K562 (cell line): ENCODE data around the gene CACNG7. TPM values are rescaled to one million over a fixed set of nuclear protein-coding genes. Genes with fewer than 3 reads are reported as not detected.
A peak's percentile ranks its signal among the peaks of the same experiment; 100 is the strongest.

ENCODE experiments used
- ATAC-seq: fragments of 200-7000 bp; cut with Tn5 transposase; 3 replicates; pipeline ENCODE4 v1.9.1; 2020; ENCODE audit warnings: moderate library complexity
- BruUV-seq: library from RNA; stranded (reverse); fragments of 400-500 nt; replicated peaks from 2 replicates; lab custom pipeline; 2021; lab: Mats Ljungman, UMichigan
- CTCF ChIA-PET: fragments of 300-600 bp; formaldehyde crosslinking; extraction: SDS; loops from one replicate; lab custom pipeline; 2021; ENCODE audit warnings: low intra/inter-chr PET ratio; lab: Yijun Ruan, JAX
- POLR2A ChIA-PET: fragments of 300-600, 350-650 bp; sonication (Branson Sonifier 250); formaldehyde crosslinking; extraction: SDS; loops from one replicate; lab custom pipeline; 2021; ENCODE audit warnings: antibody characterized with exemption, inconsistent platforms; lab: Yijun Ruan, JAX
- DNase-seq, 4 experiments: peaks; one replicate each; pipeline versions ENCODE4 v3.0.0 to v3.0.0-alpha.2; 2011 to 2018; ENCODE audit warnings: low spot score in 3 of 4, mixed read lengths in 3 of 4; ENCODE audit errors: extremely low read depth in 1 of 4
- FAIRE-seq: peaks from 2 replicates; lab custom pipeline; 2011; peaks lifted over from hg19 to GRCh38; lab: Jason Lieb, UNC
- H2AFZ ChIP-seq: 2 replicates; pipeline ENCODE4 v1.6.0; 2011; ENCODE audit warnings: low read depth, low read length, control low read depth, inconsistent platforms
- H3K27ac ChIP-seq: fragments of 200-600 bp; 3 replicates; pipeline ENCODE4 v1.8.0; 2011; ENCODE audit warnings: low read depth, mild to moderate bottlenecking, control low read depth, inconsistent platforms, low read length, moderate library complexity, mixed read lengths; ENCODE audit errors: extremely low read depth
- H3K27me3 ChIP-seq, 2 experiments: fragments of 300-600 bp in 1 of 2; 2 replicates in 1 of 2; 3 replicates in 1 of 2; pipeline versions ENCODE4 v1.6.0 to v1.8.0; 2011; ENCODE audit warnings: inconsistent platforms in 2 of 2, low read length in 2 of 2, mild to moderate bottlenecking in 1 of 2, mixed read lengths in 1 of 2, moderate library complexity in 1 of 2; ENCODE audit not compliant: control insufficient read depth in 2 of 2, insufficient read depth in 2 of 2
- H3K36me3 ChIP-seq: fragments of 300-600 bp; 3 replicates; pipeline ENCODE4 v1.8.0; 2011; ENCODE audit warnings: mild to moderate bottlenecking, low read length, inconsistent platforms; ENCODE audit not compliant: control insufficient read depth, insufficient read depth
- H3K4me1 ChIP-seq, 2 experiments: fragments of 200-600 bp in 1 of 2; replicated peaks in 1 of 2; 2 replicates in 1 of 2; 3 replicates in 1 of 2; pipeline versions ENCODE4 v1.5.1 to v1.8.0; 2011; ENCODE audit warnings: inconsistent platforms in 2 of 2, low read length in 2 of 2, mild to moderate bottlenecking in 1 of 2, mixed read lengths in 1 of 2, moderate library complexity in 1 of 2; ENCODE audit not compliant: control insufficient read depth in 2 of 2, insufficient read depth in 2 of 2
- H3K4me2 ChIP-seq: 2 replicates; pipeline ENCODE4 v1.6.1; 2011; ENCODE audit warnings: low read length, control low read depth, inconsistent platforms, mixed read lengths; ENCODE audit not compliant: insufficient read depth
- H3K4me3 ChIP-seq: fragments of 200-600 bp; sonication (generic), shearing (Covaris generic); 2 replicates; pipeline ENCODE4 v1.5.1; 2016; ENCODE audit warnings: control low read depth, inconsistent platforms
- H3K79me2 ChIP-seq: fragments of 200-600 bp; 3 replicates; pipeline ENCODE4 v1.8.0; 2011; ENCODE audit warnings: low read length, inconsistent platforms; ENCODE audit not compliant: control insufficient read depth, insufficient read depth
- H3K9ac ChIP-seq, 2 experiments: 2 replicates each; pipeline versions ENCODE4 v1.6.0 to v1.6.1; 2011; ENCODE audit warnings: low read depth in 2 of 2, low read length in 2 of 2, control low read depth in 1 of 2, inconsistent platforms in 1 of 2, mild to moderate bottlenecking in 1 of 2, mixed read lengths in 1 of 2; ENCODE audit not compliant: insufficient read depth in 1 of 2
- H3K9me1 ChIP-seq: one replicate; pipeline ENCODE4 v1.6.0; 2011; ENCODE audit warnings: inconsistent platforms, mild to moderate bottlenecking, low read length, moderate library complexity; ENCODE audit not compliant: control insufficient read depth, insufficient read depth
- H3K9me3 ChIP-seq: replicated peaks from 2 replicates; pipeline ENCODE4 v1.5.1; 2011; ENCODE audit warnings: low read depth, low read length, inconsistent platforms; ENCODE audit not compliant: control insufficient read depth, insufficient read depth
- H4K20me1 ChIP-seq: replicated peaks from 2 replicates; pipeline ENCODE4 v1.6.1; 2011; ENCODE audit warnings: low read length, inconsistent platforms, mixed read lengths; ENCODE audit not compliant: control insufficient read depth, insufficient read depth
- EP400 ChIP-seq: fragments of 450-650 bp; IDR thresholded peaks from 2 replicates; pipeline ENCODE4 v1.6.1; 2017; ENCODE audit warnings: antibody characterized with exemption, mild to moderate bottlenecking, moderate library complexity
- ETV6 ChIP-seq, 3 experiments: fragments of 150-350 bp in 1 of 3; sonication (generic) in 1 of 3; formaldehyde crosslinking in 1 of 3; IDR thresholded peaks; 2 replicates each; pipeline versions ENCODE4 v1.6.1 to v1.8.0; 2014 to 2022; ENCODE audit warnings: borderline replicate concordance in 2 of 3, low read depth in 2 of 3, antibody characterized with exemption in 1 of 3, low read length in 1 of 3, mild to moderate bottlenecking in 1 of 3, missing genetic modification reagents in 1 of 3
- HMBOX1 ChIP-seq: sonication (generic); IDR thresholded peaks from 2 replicates; pipeline ENCODE4 v1.6.1; 2016
- ILK ChIP-seq: fragments of 450-650 bp; IDR thresholded peaks from 2 replicates; pipeline ENCODE4 v1.6.1; 2016; ENCODE audit warnings: missing genetic modification characterization, low read depth, mild to moderate bottlenecking, missing compliant biosample characterization, moderate library complexity, borderline replicate concordance
- MBD1 ChIP-seq: fragments of 250-450 bp; sonication (Bioruptor Pico); IDR thresholded peaks from 2 replicates; pipeline ENCODE4 v1.8.0; 2022; ENCODE audit warnings: inconsistent platforms
- PKNOX1 ChIP-seq: fragments of 450-650 bp; IDR thresholded peaks from 2 replicates; pipeline ENCODE4 v1.6.1; 2016
- RBM39 ChIP-seq: fragments of 200-400 bp; formaldehyde crosslinking; optimal IDR thresholded peaks from 2 replicates; pipeline ENCODE3; 2018; ENCODE audit warnings: low read depth, low read length
- TCF7L2 ChIP-seq: fragments of 150-350 bp; IDR thresholded peaks from 2 replicates; pipeline ENCODE4 v1.6.1; 2016; ENCODE audit warnings: low read depth, mild to moderate bottlenecking, low read length, moderate library complexity
- ZBTB34 ChIP-seq: fragments of 250-450 bp; sonication (Bioruptor Pico); IDR thresholded peaks from 2 replicates; pipeline ENCODE4 v1.8.0; 2021; ENCODE audit warnings: mild to moderate bottlenecking, moderate library complexity
- ZNF316 ChIP-seq: fragments of 450-650 bp; IDR thresholded peaks from 2 replicates; pipeline ENCODE4 v1.6.1; 2016
- WGBS: fragments of 100-300 bp; shearing (Covaris generic); methylation state at CpG from one replicate; pipeline ENCODE4 v1.1.6; 2016; ENCODE audit warnings: low coverage, mixed read lengths; ENCODE audit not compliant: insufficient coverage; ENCODE audit errors: missing lambda C conversion rate; 5-methylcytosine and 5-hydroxymethylcytosine counted together
- in situ Hi-C: fragments of 300-500 bp; cut with MboI; formaldehyde crosslinking; loops from 4 replicates; pipeline ENCODE4 v1.15.0; 2018; ENCODE audit warnings: inconsistent platforms, mixed read lengths
- intact Hi-C: fragments of 100-400 bp; cut with micrococcal nuclease; formaldehyde crosslinking; loops from 2 replicates; pipeline ENCODE4 v1.14.2; 2022
- polyA plus RNA-seq, 8 experiments: library from polyadenylated mRNA; depleted of rRNA in 4 of 8; stranded (reverse) in 5 of 8; unstranded in 3 of 8; fragments of >200 nt; fragmentation: Nextera tagmentation in 2 of 8; fragmentation: Illumina TruSeq in 1 of 8; extraction: Ambion mirVana in 2 of 8; extraction: Trizol in 1 of 8; gene quantifications; 2 replicates each; pipeline versions ENCODE4 v1.2.1 to v1.2.3, GENCODE V29; 2011 to 2014; ENCODE audit warnings: inconsistent platforms in 1 of 8, missing spikeins in 1 of 8
- total RNA-seq, 7 experiments: library from RNA; depleted of rRNA in 6 of 7; stranded (reverse); fragments of >200 nt in 6 of 7; fragmentation: Illumina TruSeq in 2 of 7; extraction: Trizol in 2 of 7; gene quantifications; 2 replicates each; pipeline versions ENCODE4 v1.2.1 to v1.2.3, GENCODE V29; 2011 to 2021; ENCODE audit warnings: low replicate concordance in 1 of 7
- TF ChIP-seq, protein P1 (sequence below): fragments of 250-450 bp; sonication (Bioruptor Pico); IDR thresholded peaks from 2 replicates; pipeline ENCODE4 v1.8.0; 2022; ENCODE audit warnings: inconsistent platforms, mild to moderate bottlenecking, moderate library complexity, borderline replicate concordance
- TF ChIP-seq, protein P2 (sequence below): sonication (generic); formaldehyde crosslinking; IDR thresholded peaks from 2 replicates; pipeline ENCODE4 v1.8.0; 2022; ENCODE audit warnings: missing genetic modification reagents, mild to moderate bottlenecking, borderline replicate concordance

Gene CACNG7
- total and polyA plus RNA-seq, 9 of the 15 experiments (the other 6 are each of a cell fraction or from before 2014, with no cell fraction given) = not detected

DNA sequence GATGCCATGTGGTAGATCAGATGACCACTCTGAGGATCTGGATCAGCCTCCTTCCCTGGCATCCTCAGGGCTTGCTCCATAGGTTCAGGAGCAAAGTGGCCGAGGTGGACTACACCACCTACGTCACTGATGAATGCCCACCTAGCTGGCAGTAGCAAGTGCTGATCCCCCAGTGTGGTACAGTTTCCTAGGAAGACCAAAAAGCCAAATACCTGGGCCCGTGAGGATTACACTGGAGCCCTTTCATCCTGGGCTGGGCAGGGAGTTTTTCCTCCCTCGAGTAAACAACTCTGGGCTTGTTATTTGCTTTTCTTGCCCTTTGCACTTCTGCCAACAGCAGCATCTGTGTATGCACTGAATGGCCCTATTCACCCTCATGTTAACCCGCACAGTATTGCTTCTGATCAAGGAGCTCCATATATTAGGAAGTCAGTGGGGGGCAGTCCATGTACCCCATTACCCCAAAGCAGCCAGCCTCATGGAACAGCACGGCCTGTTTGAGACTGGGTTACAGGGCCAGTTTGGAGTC is 44.7 kb upstream of the CACNG7 start:
- POLR2A ChIA-PET = no interaction called here
- H3K36me3 ChIP-seq = no peaks in the 10 kb centered on the region
- 0 out of 2 replicates have a peak, but pooled peaks cover 5% of the 10 kb centered on the region for H4K20me1 ChIP-seq
- H3K9ac ChIP-seq = no peak overlapping the region
- CTCF ChIA-PET = no interaction called here
- peaks cover 4% of the 10 kb centered on the region for H3K9me1 ChIP-seq
- WGBS = 38% methylated on average over 6 of the region's 6 CpGs
- H3K27ac ChIP-seq = no peak overlapping the region
- peak in 2 of 4 experiments; percentile 1 for DNase-seq
- FAIRE-seq = no peak
- H2AFZ ChIP-seq = no peak overlapping the region
- no peak for ATAC-seq
- no peaks in the 10 kb centered on the region for H3K9me3 ChIP-seq
- peaks cover 14 to 28% of the 10 kb centered on the region in 2 experiments; a peak in 4 of 5 replicates for H3K27me3 ChIP-seq
- in situ Hi-C loops = no loop called here
- no peak overlapping the region for H3K4me2 ChIP-seq
- H3K79me2 ChIP-seq = peaks cover 10% of the 10 kb centered on the region
- peaks cover 13 to 37% of the 10 kb centered on the region in 2 experiments; a peak in 4 of 5 replicates for H3K4me1 ChIP-seq
- intact Hi-C loops = no loop called here
- BruUV-seq = no TSS peak
- H3K4me3 ChIP-seq = no peak overlapping the region
- TF ChIP-seq HMBOX1 (no peak), RBM39 (no peak), ETV6 (IDR thresholded peaks at IDR 0.05; ENCODE audit: borderline replicate concordance in 1 of 2, low read depth in 2 of 2, low read length in 1 of 2) (no peak), ETV6 (CRISPR knock-in tag; IDR thresholded peaks at IDR 0.05; ENCODE audit: borderline replicate concordance) (no peak), ILK (tag) (no peak), ZBTB34 (CRISPR knock-in tag) (no peak), ZNF316 (no peak), MBD1 (CRISPR knock-in tag) (no peak), PKNOX1 (no peak), EP400 (no peak), TCF7L2 (no peak)
- TF ChIP-seq, protein P1, sequence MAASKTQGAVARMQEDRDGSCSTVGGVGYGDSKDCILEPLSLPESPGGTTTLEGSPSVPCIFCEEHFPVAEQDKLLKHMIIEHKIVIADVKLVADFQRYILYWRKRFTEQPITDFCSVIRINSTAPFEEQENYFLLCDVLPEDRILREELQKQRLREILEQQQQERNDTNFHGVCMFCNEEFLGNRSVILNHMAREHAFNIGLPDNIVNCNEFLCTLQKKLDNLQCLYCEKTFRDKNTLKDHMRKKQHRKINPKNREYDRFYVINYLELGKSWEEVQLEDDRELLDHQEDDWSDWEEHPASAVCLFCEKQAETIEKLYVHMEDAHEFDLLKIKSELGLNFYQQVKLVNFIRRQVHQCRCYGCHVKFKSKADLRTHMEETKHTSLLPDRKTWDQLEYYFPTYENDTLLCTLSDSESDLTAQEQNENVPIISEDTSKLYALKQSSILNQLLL (CRISPR knock-in tag) = no peak
- TF ChIP-seq, protein P2, sequence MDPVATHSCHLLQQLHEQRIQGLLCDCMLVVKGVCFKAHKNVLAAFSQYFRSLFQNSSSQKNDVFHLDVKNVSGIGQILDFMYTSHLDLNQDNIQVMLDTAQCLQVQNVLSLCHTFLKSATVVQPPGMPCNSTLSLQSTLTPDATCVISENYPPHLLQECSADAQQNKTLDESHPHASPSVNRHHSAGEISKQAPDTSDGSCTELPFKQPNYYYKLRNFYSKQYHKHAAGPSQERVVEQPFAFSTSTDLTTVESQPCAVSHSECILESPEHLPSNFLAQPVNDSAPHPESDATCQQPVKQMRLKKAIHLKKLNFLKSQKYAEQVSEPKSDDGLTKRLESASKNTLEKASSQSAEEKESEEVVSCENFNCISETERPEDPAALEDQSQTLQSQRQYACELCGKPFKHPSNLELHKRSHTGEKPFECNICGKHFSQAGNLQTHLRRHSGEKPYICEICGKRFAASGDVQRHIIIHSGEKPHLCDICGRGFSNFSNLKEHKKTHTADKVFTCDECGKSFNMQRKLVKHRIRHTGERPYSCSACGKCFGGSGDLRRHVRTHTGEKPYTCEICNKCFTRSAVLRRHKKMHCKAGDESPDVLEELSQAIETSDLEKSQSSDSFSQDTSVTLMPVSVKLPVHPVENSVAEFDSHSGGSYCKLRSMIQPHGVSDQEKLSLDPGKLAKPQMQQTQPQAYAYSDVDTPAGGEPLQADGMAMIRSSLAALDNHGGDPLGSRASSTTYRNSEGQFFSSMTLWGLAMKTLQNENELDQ (CRISPR knock-in tag) = no peak
